ENCODE measurements around the gene RTRAF. TPM values are rescaled to one million over a fixed set of nuclear protein-coding genes. Genes with fewer than 3 reads are reported as not detected.

Gene RTRAF
- total RNA-seq, 1 donor from 2014 or later: 226 TPM

DNA sequence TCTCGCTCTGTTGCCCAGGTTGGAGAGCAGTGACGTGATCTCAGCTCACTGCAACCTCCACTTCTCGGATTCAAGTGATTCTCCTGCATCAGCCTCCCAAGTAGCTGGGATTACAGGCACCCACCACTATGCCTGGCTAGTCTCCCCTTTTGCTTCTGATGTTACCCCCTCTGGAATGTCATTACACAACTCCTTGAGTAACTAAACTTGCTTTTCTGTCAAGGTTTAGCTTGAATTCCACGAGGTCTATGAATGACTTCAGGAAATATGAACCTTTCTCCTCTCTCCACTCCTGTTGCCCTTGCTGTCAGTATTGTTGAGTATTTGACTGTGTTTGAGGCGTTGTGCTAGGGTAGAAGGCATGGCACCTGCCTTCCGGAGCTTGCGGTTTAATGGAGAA is 16.8 kb upstream of the RTRAF start:
- H3K36me3 Mint-ChIP-seq (ENCODE audit: low read depth): peaks cover 13% of the 10 kb centered on the region
- no peaks in the 10 kb centered on the region for H3K9me3 Mint-ChIP-seq
- DNase-seq: no peak
- H3K27ac Mint-ChIP-seq: no peak overlapping the region
- no peaks in the 10 kb centered on the region for H3K4me1 Mint-ChIP-seq
- intact Hi-C loops (cut with micrococcal nuclease): no loop called here
- no peaks in the 10 kb centered on the region for H3K27me3 Mint-ChIP-seq
- no peak overlapping the region for H3K4me3 Mint-ChIP-seq

DNA sequence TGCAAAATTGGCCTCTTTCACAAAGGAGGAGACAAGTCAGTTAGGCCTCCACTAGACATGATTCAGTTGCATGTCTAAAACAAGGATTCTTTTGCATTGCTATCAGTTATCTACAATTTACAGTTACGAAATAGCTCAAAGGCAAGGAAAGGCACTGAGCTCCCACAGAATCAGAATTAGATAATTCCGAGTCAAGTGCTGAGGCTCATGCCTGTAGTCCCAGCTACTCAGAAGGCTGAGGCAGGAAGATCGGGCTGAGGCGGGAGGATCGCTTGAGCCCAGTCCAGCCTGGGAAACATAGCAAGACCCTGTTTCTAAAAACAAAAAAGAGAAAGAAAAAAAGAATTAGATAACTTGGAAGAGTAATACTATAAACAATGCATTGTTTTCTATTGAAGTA is 12.3 kb upstream of the RTRAF start:
- peaks cover 20% of the 10 kb centered on the region for H3K4me1 Mint-ChIP-seq
- no peak overlapping the region for H3K27ac Mint-ChIP-seq
- intact Hi-C loops (cut with micrococcal nuclease): loop anchor here (5.0 kb wide), 2 partner anchors 115 to 150 kb away; partner anchors contain the start of gene GNG2
- H3K27me3 Mint-ChIP-seq: no peaks in the 10 kb centered on the region
- no peaks in the 10 kb centered on the region for H3K9me3 Mint-ChIP-seq
- no peak for DNase-seq
- no peak overlapping the region for H3K4me3 Mint-ChIP-seq
- H3K36me3 Mint-ChIP-seq (ENCODE audit: low read depth): no peaks in the 10 kb centered on the region

DNA sequence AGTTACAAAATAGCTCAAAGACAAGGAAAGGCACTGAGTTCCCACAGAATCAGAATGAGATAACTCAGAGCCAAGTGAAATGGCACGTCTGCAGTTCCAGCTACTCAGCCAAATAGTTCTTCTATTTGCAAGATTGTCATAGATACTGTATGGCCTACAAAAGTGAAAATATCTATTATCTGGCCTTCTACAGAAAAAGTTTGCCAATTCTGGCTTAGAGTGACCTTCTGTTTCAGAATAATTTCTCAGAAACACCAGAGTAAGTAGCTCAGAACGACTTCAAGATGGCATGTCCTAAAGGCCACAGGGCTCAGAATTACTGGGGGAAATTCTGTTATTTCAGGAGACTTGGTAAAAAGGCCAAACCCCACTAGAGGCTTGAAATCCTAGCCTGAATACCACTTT is 10.7 kb upstream of the RTRAF start:
- Mint-ChIP-seq H3K36me3 (ENCODE audit: low read depth) (no peaks in the 10 kb centered on the region), H3K27ac (no peak overlapping the region), H3K27me3 (no peaks in the 10 kb centered on the region), H3K9me3 (no peaks in the 10 kb centered on the region), H3K4me3 (no peak overlapping the region), H3K4me1 (peaks cover 23% of the 10 kb centered on the region)
- intact Hi-C loops (cut with micrococcal nuclease): loop anchor here (2.0 to 5.0 kb wide), 3 partner anchors 116 to 198 kb away; partner anchors contain the start of gene GNG2
- no peak for DNase-seq

DNA sequence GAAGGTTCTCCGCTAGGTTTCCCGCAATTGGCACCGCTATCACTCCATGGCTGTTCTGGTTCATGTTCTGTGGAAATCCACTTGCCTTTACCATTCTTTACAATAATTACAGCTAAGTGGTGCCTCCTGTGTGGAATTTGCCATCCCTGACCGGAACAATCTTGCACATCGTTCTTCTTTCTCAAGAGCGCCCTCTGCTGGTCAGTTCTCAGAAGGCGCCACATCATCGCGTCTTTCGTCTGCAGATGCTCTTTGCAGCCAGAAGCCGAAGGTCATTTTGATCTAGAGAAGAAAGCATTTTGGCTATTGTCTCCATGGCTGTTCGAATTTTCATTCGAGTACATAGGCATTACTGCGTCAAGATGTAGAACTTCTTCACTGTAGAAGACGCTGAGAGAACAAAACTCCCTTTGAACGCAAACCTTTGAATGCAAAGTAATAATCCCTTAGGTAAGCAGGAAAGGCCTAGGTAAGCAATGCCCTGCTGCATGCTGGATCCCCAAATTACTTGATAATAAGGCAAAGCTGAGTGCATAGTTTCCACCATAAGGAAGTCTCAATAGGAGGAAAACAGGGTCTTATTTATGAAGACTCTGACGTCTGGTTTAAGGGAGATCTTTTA is 10.1 kb upstream of the RTRAF start:
- Mint-ChIP-seq H3K4me1 (peaks cover 23% of the 10 kb centered on the region), H3K36me3 (ENCODE audit: low read depth) (no peaks in the 10 kb centered on the region), H3K27ac (no peak overlapping the region), H3K27me3 (no peaks in the 10 kb centered on the region), H3K9me3 (no peaks in the 10 kb centered on the region), H3K4me3 (no peak overlapping the region)
- intact Hi-C loops (cut with micrococcal nuclease): loop anchor here (2.0 to 5.0 kb wide), 3 partner anchors 117 to 198 kb away; partner anchors contain the start of gene GNG2
- peak; percentile 95 for DNase-seq

DNA sequence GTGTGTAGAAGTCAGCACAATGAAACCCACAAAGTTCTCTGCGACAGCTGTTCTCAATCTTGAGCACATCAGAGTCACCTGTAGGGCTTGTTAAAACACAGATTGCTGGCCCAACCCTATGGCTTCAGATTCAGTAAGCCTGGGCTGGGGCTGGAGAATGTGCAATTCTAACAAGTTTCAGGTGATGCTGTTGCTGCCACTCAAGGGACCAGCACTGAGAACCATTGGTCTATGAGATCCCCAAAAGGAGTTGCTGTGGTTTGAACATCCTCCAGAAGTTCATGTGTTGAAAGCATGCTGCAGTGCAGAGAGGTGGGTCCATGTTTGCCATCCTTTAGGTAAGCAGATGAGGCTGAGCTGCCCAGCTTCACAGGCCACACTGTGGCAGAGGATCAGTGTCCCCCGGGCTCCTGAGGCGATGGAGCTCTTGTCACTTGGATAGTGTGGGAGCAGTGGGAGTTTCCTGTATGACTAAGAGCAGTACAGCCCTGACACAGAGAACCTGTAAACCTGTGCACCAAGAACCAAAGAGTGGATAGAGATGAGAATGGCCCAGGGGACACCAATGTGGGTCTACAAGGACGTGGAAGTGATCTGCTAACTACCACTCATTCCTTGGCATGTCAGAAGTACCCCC is 8.0 kb upstream of the RTRAF start:
- H3K4me1 Mint-ChIP-seq: peaks cover 23% of the 10 kb centered on the region
- no peak overlapping the region for H3K27ac Mint-ChIP-seq
- intact Hi-C loops (cut with micrococcal nuclease): no loop called here
- H3K9me3 Mint-ChIP-seq: no peaks in the 10 kb centered on the region
- H3K4me3 Mint-ChIP-seq: no peak overlapping the region
- DNase-seq: no peak
- H3K36me3 Mint-ChIP-seq (ENCODE audit: low read depth): no peaks in the 10 kb centered on the region
- no peaks in the 10 kb centered on the region for H3K27me3 Mint-ChIP-seq

DNA sequence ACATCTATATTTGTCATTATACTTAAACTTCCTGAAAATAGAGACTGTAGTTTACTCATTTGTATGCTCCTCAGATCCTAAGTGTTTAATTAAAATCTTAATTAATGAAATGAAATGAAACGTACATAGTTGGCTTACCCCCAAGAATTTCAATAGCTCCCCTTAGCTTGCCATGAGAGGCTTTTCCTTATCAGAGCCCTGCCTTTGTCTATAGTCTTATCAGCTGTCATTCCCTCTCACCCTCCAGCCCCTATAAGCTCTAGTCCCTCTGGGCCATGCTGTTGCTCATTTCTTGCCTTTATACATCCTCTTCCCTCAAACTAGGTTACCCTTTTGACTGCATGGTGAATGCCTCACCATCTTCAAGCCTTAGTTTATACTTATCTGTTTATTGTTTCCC is 1.1 kb upstream of the RTRAF start:
- H3K4me1 Mint-ChIP-seq: peaks cover 13% of the 10 kb centered on the region
- H3K4me3 Mint-ChIP-seq: peak overlapping the region; percentile 93
- no peaks in the 10 kb centered on the region for H3K9me3 Mint-ChIP-seq
- peaks cover 12% of the 10 kb centered on the region for H3K36me3 Mint-ChIP-seq (ENCODE audit: low read depth)
- no peaks in the 10 kb centered on the region for H3K27me3 Mint-ChIP-seq
- DNase-seq: no peak
- peak overlapping the region; percentile 96 for H3K27ac Mint-ChIP-seq
- intact Hi-C loops (cut with micrococcal nuclease): loop anchor here (2.0 to 5.0 kb wide), 2 partner anchors 336 to 565 kb away; partner anchors contain the start of genes FRMD6, GPR137C and TXNDC16

DNA sequence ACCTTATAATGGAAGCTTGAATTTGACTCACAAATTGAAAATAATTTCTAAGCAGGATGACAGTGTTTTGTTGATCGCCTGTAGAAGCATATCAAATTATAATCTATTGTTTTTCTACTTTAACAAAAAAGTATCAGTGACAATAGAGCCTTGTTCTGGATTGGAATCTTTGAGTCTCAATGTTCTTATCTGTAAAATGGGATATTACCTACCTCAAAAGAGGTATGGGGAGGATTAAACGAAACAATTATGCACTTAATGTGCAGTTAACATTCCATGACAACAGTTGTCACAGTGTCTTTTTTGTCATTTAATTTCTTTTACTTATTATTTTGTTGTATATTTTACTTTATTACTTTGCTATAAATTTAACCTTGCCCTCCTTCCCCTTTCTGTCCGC is 1.1 kb downstream of the RTRAF start:
- Mint-ChIP-seq H3K27ac (peak overlapping the region; percentile 96), H3K36me3 (ENCODE audit: low read depth) (peaks cover 28% of the 10 kb centered on the region), H3K4me3 (peak overlapping the region; percentile 93), H3K9me3 (no peaks in the 10 kb centered on the region), H3K27me3 (no peaks in the 10 kb centered on the region), H3K4me1 (peaks cover 23% of the 10 kb centered on the region)
- no peak for DNase-seq
- intact Hi-C loops (cut with micrococcal nuclease): no loop called here

DNA sequence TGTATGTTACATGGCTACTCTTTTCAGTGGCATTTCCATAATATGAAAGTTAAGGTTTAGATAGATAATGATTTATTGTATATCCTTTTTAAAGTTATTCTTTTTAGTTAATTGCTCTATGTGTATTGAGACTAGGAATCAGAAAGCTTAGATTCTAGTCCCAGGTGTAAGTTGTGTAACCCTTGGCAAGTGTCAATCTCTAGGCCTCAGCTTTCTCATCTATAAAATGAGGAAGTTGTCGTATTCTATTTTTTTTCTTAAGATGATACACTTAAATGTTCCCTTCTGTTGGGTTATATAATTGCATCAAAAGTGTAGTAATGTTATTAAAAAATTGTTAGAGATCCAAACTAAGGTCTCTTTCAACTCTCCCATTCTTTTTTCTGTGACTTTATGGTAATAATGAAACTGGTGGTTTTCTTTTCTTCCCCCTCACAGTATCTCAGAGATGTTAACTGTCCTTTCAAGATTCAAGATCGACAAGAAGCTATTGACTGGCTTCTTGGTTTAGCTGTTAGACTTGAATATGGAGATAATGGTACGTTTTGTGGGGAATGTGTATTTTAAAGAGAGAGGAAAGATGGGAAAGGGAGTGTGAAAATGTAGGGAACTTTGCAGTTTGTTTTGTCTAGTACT is 4.1 kb downstream of the RTRAF start:
- H3K36me3 Mint-ChIP-seq (ENCODE audit: low read depth): peaks cover 36% of the 10 kb centered on the region
- H3K27me3 Mint-ChIP-seq: no peaks in the 10 kb centered on the region
- peak overlapping the region; percentile 50 for H3K27ac Mint-ChIP-seq
- peak overlapping the region; percentile 19 for H3K4me3 Mint-ChIP-seq
- intact Hi-C loops (cut with micrococcal nuclease): no loop called here
- H3K9me3 Mint-ChIP-seq: no peaks in the 10 kb centered on the region
- peaks cover 24% of the 10 kb centered on the region for H3K4me1 Mint-ChIP-seq
- no peak for DNase-seq

DNA sequence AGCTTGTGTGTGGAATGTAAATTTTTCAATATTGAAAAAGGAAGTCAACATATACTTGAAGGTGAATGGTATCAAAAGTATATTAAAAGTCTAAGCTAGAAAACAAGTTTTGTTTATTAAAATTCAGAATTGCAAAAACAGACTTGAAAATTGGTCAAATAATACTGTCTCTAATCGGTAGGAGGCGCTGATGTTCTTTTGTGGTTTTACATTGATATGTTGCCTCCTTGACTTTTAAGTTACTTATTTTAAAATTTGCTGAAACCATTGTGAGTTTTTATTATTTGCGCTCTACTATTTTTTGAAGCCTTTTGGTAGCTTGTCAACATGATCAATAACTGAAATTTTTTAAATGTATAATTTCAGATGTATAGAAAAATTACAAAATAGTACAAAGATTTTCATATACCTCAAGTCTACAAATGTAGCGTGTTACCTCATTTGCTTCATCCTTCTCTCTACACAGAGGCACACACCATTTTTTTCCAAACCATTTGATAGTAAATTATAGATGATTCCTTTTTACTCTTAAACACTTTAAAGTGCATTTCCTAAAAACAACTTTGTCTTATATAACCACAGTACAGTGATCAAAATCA is 6.9 kb downstream of the RTRAF start:
- peak; percentile 75 for DNase-seq
- no peaks in the 10 kb centered on the region for H3K27me3 Mint-ChIP-seq
- intact Hi-C loops (cut with micrococcal nuclease): loop anchor here (5.0 kb wide), 3 partner anchors 136 to 476 kb away; no protein-coding TSS in a partner anchor

DNA sequence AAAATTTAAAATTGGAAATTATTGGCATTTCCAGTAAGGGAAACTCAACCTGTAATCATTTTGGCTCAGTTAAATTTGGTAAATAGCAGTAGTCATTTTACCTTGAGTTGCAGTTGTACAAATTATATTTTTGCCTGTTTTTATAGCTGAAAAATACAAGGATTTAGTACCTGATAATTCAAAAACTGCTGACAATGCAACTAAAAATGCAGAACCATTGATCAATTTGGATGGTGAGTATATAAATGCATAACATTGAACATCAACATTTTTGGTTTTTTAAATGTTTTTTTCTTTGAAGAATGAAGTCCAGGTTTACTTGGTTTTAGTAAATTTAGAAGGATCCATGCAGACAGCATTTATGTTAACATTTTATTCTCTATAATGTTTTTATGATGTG is 9.0 kb downstream of the RTRAF start:
- Mint-ChIP-seq H3K27ac (no peak overlapping the region), H3K27me3 (no peaks in the 10 kb centered on the region), H3K9me3 (no peaks in the 10 kb centered on the region), H3K4me1 (peaks cover 15% of the 10 kb centered on the region), H3K4me3 (no peak overlapping the region), H3K36me3 (ENCODE audit: low read depth) (peaks cover 57% of the 10 kb centered on the region)
- no peak for DNase-seq
- intact Hi-C loops (cut with micrococcal nuclease): loop anchor here (5.0 kb wide), 3 partner anchors 134 to 474 kb away; no protein-coding TSS in a partner anchor

More for the DNA sequence above, 6.9 kb downstream of the RTRAF start:
- Mint-ChIP-seq H3K36me3 (ENCODE audit: low read depth) (peaks cover 55% of the 10 kb centered on the region), H3K4me3 (no peak overlapping the region), H3K27ac (no peak overlapping the region), H3K9me3 (no peaks in the 10 kb centered on the region), H3K4me1 (peaks cover 13% of the 10 kb centered on the region)

DNA sequence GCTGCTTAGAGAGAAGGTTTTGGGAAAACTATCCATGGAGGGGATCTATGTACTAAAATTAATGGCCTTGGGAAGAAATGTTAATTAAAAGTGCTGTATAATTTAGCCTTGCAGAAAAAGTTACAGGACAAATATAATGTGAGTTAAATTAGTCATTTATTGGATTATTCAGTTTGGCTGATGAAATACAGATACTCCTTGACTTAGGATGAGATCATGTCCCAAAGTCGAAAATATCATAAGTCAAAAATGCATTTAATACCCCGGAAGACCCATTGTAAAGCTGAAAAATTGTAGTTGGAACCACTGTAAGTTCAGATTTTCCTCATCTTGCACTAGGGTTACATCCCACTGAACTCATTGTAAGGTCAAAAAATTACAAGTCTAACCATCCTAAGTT is 9.7 kb downstream of the RTRAF start:
- Mint-ChIP-seq H3K4me1 (peaks cover 10% of the 10 kb centered on the region), H3K36me3 (ENCODE audit: low read depth) (peaks cover 53% of the 10 kb centered on the region), H3K9me3 (no peaks in the 10 kb centered on the region), H3K27me3 (no peaks in the 10 kb centered on the region), H3K4me3 (no peak overlapping the region), H3K27ac (no peak overlapping the region)
- DNase-seq: no peak
- intact Hi-C loops (cut with micrococcal nuclease): loop anchor here (5.0 kb wide), 3 partner anchors 133 to 473 kb away; no protein-coding TSS in a partner anchor

DNA sequence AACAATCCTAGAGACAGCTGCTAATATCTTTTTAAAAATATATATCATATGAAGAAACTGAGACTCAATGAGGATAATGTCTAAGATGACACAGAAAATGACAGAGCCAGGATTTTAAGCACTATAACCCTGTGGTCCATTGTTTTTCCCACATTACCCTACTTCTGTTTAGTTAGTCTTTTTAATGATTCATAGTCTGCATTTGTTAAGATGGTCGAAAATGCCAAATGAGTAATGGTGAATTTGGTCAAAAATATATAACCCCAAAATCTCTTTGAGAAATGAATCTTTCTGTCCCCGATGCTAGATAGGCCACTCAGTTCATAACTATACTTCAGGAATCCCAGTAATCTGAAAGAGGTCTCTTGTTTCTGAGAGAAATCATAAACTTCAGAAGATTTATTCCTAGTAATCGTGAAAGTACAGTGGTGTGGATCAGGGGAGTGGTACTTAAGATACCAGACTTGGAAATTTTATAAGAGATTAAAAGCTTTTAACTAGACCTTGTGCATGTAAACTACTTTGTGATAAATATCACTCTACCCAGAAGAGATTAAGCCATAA is 10.8 kb downstream of the RTRAF start:
- H3K4me1 Mint-ChIP-seq: peaks cover 8% of the 10 kb centered on the region
- peaks cover 54% of the 10 kb centered on the region for H3K36me3 Mint-ChIP-seq (ENCODE audit: low read depth)
- H3K27ac Mint-ChIP-seq: no peak overlapping the region

DNA sequence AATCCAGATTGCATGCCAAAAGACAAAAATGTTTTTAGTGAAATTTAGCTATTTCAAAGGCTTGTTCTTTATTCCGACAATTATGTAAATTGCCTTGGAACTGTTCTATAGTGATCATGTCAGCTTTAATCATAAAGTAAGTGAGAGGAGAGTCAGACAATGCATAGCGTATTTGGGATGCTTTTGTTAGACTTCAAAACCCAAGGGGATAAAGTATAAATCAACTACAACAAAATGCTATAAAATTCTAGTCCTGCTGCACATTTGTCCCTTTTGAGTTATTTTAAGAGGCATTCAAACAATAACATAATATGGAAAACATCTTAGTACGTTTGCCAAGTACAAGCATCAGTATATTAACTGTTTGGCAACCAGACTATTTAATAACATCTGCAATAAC is 11.3 kb downstream of the RTRAF start:
- Mint-ChIP-seq H3K9me3 (no peaks in the 10 kb centered on the region), H3K4me1 (peaks cover 9% of the 10 kb centered on the region), H3K27me3 (no peaks in the 10 kb centered on the region), H3K27ac (no peak overlapping the region), H3K4me3 (no peak overlapping the region), H3K36me3 (ENCODE audit: low read depth) (peaks cover 56% of the 10 kb centered on the region)
- intact Hi-C loops (cut with micrococcal nuclease): no loop called here
- DNase-seq: no peak

More for the DNA sequence above, 10.8 kb downstream of the RTRAF start:
- DNase-seq: no peak
- Mint-ChIP-seq H3K9me3 (no peaks in the 10 kb centered on the region), H3K4me3 (no peak overlapping the region), H3K27me3 (no peaks in the 10 kb centered on the region)
- intact Hi-C loops (cut with micrococcal nuclease): no loop called here
